GM18909 (cell line): ENCODE data around the gene PDE4D.

Experiments
- ATAC-seq: cut with Tn5 transposase; IDR thresholded peaks from one replicate; pipeline ENCODE4 v1.9.1; 2021; ENCODE audit warnings: mild to moderate bottlenecking; ENCODE audit not compliant: unreplicated experiment, poor library complexity

Gene PDE4D

GRCh38 chr5:59715228-59715627 is 178.3 kb downstream of the PDE4D start:
- no peak for ATAC-seq

- ATAC-seq = no peak
Measured at GRCh38 chr5:59713498-59713844, 180.1 kb downstream of the PDE4D start.

- ATAC-seq = no peak
Measured at GRCh38 chr5:59712836-59713497, 180.6 kb downstream of the PDE4D start.

- no peak for ATAC-seq
Measured at GRCh38 chr5:59711310-59711709, 182.2 kb downstream of the PDE4D start.

GRCh38 chr5:59709846-59710245 is 183.7 kb downstream of the PDE4D start:
- no peak for ATAC-seq

- no peak for ATAC-seq
Measured at GRCh38 chr5:59709346-59709821, 184.1 kb downstream of the PDE4D start.

- ATAC-seq = no peak
Measured at GRCh38 chr5:59704936-59705335, 188.6 kb downstream of the PDE4D start.

GRCh38 chr5:59703789-59704188 is 189.7 kb downstream of the PDE4D start:
- no peak for ATAC-seq

- no peak for ATAC-seq
Measured at GRCh38 chr5:59698207-59699178, 195.0 kb downstream of the PDE4D start.

GRCh38 chr5:59694411-59694810 is 199.1 kb downstream of the PDE4D start:
- ATAC-seq = no peak

- ATAC-seq = no peak
Measured at GRCh38 chr5:59693492-59694309, 199.8 kb downstream of the PDE4D start.

- peak; percentile 80 for ATAC-seq
Measured at GRCh38 chr5:59685793-59686192, 207.7 kb downstream of the PDE4D start.

- no peak for ATAC-seq
Measured at GRCh38 chr5:59685191-59685530, 208.4 kb downstream of the PDE4D start.

GRCh38 chr5:59684388-59685190 is 208.9 kb downstream of the PDE4D start:
- ATAC-seq = peak; percentile 76

GRCh38 chr5:59683311-59683710 is 210.2 kb downstream of the PDE4D start:
- ATAC-seq = no peak

GRCh38 chr5:59682542-59682941 is 211.0 kb downstream of the PDE4D start:
- no peak for ATAC-seq

GRCh38 chr5:59678943-59679342 is 214.6 kb downstream of the PDE4D start:
- ATAC-seq = no peak

GRCh38 chr5:59674763-59675162 is 218.8 kb downstream of the PDE4D start:
- ATAC-seq = no peak

GRCh38 chr5:59673438-59674058 is 220.0 kb downstream of the PDE4D start:
- no peak for ATAC-seq
